Left forelimb (tissue), 1 donor: Measurements from ENCODE around the gene DRG2.

Source experiments
- DNase-seq: peaks from one replicate; pipeline ENCODE4 v3.0.0-alpha.2; 2018; ENCODE audit warnings: low spot score

DRG2 gene

DNA sequence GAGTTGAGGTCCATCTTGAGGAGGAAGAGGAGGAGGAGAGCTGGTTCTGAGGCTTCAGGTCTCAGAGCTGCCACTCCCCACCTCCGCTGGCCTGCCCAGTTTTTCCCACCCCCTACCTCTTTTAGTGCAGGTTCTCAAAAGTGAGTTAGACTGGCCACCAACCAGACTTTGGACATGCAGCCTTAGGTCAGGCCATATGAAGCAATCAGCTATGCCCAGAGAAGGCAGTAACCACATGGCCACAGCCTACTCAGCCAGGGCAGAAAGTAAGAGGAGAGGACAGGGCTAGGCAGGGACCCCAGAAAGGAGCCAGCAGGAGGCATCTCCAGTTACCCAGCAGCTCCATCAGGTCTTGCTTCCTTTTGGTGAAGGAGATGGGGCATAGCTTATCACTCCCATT lies 29.8 kb downstream of the DRG2 start:
- DNase-seq = no peak

GRCh38 chr17:18117982-18118975 lies 30.5 kb downstream of the DRG2 start:
- no peak for DNase-seq

DNA sequence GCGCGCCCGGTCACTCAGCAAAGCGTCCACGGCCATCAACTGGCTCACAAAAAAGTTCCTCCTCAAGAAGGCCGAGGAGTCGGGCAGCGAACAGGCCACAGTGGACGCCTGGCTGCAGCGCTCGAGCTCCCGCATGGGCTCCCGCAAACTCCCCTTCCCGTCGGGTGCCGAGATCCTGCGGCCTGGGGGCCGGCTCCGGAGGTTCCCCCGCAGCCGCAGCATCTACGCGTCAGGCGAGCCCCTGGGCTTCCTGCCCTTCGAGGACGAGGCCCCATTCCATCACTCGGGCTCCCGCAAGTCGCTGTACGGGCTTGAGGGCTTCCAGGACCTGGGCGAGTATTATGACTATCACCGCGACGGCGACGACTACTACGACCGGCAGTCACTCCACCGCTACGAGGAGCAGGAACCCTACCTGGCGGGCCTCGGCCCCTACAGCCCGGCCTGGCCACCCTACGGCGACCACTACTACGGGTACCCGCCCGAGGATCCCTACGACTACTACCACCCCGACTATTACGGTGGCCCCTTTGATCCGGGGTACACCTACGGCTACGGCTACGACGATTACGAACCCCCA lies 31.5 kb downstream of the DRG2 start:
- no peak for DNase-seq

DNA sequence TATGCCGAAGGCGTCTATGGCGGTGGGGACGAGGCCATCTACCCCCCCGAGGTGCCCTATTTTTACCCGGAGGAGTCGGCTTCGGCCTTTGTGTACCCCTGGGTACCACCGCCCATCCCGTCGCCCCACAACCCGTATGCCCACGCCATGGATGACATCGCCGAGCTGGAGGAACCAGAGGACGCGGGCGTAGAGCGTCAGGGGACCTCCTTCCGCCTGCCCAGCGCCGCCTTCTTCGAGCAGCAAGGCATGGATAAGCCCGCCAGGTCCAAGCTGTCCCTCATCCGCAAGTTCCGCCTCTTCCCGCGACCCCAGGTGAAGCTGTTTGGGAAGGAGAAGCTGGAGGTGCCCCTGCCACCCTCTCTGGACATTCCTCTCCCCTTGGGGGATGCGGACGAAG lies 32.2 kb downstream of the DRG2 start:
- no peak for DNase-seq

DNA sequence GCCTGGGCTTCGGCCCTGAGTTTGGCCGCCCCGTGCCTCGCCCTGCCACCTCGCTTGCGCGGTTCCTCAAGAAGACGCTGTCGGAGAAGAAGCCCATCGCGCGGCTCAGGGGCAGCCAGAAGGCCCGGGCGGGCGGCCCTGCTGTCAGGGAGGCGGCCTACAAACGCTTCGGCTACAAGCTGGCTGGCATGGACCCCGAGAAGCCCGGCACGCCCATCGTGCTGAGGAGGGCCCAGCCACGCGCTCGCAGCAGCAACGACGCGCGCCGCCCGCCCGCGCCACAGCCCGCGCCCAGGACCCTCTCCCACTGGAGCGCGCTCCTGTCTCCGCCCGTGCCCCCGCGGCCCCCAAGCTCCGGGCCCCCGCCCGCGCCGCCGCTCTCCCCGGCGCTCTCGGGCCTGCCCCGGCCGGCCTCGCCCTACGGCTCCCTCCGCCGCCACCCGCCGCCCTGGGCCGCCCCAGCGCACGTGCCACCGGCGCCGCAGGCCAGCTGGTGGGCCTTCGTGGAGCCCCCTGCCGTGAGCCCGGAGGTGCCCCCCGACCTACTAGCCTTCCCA lies 32.8 kb downstream of the DRG2 start:
- DNase-seq = no peak

DNA sequence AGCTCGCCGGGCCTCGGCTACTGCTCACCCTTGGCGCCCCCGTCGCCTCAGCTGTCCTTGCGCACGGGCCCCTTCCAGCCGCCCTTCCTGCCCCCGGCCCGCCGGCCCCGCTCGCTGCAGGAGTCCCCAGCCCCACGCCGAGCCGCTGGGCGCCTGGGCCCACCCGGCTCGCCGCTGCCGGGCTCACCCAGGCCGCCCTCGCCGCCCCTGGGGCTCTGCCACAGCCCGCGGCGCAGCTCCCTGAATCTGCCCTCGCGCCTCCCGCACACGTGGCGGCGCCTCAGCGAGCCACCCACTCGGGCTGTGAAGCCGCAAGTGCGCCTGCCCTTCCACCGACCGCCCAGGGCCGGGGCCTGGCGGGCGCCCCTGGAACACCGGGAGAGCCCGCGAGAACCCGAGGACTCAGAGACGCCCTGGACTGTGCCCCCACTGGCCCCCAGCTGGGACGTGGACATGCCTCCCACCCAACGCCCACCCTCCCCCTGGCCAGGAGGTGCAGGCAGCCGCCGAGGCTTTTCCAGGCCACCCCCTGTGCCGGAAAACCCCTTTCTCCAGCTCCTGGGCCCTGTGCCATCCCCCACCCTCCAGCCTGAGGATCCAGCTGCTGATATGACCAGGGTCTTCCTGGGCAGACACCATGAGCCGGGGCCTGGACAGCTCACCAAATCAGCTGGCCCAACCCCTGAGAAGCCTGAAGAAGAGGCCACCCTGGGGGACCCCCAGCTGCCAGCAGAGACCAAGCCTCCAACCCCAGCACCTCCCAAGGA lies 33.6 kb downstream of the DRG2 start:
- no peak for DNase-seq

DNA sequence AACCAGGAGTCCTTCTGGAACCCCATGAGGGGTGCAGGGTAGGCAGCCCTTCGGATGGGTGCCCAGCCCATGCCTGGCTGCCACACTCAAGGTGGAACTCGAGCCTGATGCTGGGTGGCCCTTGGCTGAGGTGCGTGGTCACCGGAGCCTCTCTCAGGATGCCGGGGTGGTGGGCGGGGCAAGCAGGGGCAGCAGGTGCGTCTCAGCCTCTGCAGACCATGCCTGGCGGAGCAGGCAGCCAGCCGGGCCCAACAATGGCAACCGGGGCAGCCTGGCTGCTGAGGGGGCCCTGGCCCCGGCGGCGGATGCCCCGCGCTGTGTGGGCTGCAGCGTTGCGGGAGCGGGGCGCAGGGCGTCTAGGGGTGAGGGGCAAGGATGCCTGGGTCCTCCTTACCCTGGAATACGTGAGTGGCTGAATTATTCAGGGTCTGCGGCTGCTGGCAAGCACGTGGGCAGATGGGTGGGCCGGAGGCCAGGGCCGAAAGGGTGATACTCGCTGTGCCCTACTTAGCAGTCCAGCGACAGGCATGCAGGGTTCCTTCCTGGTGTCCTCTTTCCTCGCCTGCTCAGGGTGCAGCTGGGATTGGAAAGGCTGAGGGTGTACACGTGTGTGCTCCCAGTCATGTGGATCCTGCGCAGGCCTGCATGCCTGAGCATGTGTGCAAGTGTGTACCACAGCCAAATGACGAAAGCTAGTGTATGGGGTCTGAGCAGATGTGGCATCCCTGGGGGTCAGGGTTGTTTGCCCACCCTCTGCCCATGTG lies 35.4 kb downstream of the DRG2 start:
- no peak for DNase-seq

DNA sequence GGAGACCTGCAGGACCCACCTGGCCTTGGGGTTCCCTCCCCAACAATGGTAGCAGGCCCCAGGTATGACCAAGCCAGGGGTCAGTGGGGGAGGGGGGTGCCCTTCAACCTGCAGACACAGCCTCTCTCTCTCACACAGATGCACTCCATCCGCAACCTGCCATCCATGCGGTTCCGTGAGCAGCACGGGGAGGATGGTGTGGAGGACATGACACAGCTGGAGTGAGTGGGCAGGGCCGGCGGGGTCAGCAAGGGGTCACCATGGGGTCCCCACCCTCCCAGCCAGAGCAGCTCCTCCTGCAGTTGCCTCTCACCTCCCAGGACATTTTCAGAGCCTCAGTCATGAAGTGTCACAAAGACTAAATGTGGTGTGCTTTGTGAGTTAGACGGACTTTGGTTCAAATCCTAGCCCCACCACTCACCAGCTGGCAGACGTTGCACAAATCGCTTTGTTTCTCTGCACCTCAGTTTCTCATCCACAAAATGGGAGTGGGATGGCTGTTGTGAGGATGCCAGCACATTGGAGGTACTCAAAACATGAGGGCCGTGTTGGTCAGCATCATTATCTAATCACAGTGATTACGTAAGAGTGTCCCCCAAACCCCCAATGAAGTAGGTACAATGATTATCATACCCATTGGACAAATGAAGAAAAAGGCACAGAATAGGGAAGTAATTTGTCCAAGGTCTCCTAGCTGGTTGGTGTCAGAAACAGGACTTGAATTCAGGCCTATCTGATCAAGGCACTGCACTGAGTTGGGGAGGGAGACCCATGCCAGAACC lies 36.8 kb downstream of the DRG2 start:
- DNase-seq = no peak

DNA sequence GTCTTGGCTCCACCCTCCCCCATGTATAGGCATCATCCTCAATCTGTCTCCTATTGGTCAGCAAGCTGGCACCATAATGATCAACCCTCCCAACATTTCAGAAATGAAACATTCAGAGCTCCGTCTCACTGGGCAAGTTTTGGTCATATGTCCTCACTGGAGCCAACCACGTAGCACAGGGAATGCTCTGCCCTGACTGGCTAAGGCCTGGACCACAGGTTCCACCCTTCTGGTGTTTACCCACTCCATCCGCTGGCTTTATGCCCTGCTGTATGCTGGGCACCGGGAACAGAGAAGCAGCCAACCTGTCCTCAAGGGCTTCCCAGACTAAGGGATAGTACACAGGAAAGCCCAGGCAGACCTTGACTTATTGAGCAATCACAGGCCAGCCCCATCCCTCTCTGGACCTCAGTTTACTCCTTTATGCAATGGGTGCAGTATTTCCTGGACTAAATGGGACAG lies 41.3 kb downstream of the DRG2 start:
- no peak for DNase-seq

DNA sequence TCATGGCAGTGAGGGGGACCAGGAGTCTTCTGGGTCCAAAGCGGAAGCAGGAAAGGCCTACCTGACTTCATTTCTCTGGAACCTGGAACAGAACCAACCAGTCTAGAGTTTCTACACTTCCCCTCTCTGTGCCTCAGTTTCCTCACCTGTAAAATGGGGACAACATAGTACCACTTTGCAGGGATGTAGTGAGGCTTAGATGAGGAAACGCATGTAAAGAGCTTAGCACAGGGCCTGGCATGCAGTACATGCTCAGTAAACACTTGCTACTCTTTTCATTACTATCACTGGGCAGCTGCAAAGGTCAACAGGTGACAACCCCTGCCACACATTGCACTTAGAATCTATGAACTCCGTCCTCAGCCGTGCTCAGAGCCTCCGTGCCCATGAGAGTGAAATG lies 45.0 kb downstream of the DRG2 start:
- no peak for DNase-seq

GRCh38 chr17:18136357-18136756 lies 48.6 kb downstream of the DRG2 start:
- DNase-seq = no peak

DNA sequence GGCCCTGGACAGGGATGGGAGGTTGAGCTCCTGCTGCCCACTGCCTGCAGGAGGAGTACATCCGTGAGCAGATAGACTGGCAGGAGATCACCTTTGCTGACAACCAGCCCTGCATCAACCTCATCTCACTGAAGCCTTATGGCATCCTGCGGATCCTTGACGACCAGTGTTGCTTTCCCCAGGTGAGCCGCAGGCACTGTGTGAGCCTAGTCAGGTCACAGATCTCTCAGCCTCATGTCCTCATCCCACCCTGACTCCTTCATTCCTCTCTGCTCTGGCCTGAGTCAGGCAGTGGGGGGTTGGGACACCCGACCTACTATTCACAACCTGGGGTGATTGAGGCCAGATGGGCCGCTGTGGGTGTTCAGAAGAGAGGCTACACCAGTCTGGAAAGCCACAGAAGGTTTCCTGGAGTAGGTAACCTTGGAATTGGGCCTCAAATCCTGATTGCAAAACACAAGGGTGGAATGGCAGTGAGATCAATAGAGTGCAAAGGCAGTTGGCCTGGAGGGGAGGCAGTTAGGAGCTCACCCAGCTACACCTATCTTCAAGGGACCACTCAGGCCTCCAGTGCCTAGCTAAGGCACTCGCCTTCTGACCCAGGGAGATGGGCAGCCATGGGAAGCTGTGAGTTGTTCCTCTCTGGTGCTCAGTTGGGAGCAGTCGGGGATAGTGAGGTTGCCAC lies 50.5 kb downstream of the DRG2 start:
- no peak for DNase-seq

DNA sequence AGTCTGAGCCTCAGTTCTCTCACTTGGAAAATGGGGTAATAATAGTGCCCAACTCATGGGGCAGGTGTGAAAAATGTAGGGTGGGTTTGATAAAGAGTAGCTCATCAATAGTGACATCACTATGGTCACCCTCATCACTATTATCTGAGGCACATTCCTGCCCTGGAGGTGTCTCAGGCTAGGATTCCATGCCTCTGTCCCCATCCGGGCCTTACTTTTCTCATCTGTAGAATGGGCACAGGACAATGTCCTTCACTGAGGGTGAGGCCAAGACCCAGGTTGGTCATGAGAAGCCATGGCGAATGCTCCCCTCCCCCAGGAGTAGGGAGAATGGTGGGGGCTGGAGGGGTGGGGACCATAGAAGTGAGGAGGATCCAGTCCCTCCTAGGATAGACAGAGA lies 51.3 kb downstream of the DRG2 start:
- DNase-seq = no peak

DNA sequence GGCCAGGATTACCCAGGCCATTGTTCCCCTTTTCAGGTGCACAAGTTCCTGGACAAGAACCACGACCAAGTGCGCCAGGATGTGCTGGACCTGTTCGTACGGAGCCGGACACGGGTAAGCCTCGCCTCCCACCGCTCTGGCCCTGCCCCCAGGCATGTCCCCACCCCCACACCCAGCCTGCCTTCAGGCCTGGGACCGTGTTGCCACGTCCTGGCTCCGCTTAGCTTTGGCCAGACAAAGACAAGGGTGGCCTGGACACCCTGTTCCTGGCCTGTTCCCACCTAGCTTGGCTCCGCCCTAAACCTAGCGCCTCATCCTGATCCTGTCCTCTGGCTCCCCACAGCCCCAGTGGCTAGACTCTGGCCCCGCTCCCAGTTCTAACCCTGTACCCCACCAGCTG lies 51.8 kb downstream of the DRG2 start:
- DNase-seq = no peak

DNA sequence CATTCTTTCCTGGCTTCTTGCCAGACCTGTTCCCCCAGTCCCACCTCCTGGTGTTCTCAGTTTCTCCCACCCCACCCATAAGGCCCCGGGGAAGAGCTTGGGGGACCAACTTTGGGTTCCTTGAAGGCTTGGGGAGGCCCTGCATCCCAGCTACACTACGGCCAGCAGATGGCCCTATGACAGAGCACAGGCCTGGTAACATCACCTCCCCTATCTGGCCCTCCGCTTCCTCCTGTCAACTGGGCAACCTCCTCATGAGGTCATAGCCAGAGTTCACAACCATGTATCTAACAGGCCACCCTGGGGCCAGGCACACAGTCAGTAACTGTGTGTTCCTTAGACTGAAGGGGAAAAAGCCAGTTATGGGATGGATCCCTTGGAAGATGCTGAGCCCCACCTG lies 52.2 kb downstream of the DRG2 start:
- DNase-seq = no peak

GRCh38 chr17:18140648-18141047 lies 52.9 kb downstream of the DRG2 start:
- DNase-seq = no peak

DNA sequence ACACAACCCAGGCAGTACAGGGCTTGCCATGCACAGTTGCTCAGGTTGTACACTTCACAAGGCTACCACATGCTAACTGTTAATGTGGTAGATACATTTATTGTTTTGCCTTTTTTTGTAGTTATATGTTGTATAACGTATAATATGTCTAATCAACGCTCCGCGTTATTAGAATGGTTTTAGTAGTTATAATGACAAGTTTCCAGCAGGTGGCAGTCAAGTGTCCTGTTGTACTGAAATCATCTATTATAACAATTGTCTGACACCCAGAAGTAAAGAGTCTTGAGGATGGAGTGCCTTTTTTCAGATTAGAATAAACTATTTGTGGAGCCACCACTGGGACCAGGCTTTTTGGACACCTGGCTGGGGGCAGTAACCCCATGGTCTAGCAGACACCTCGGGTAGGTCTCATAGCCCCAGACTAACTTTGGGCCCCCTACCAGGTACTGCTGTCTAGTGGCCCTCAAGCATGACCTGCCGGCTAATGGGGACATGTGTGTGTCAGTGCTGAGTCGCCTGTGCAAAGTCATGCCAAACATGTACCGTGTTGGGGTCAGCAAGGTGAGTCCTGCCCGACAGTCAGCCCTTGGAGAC lies 53.6 kb downstream of the DRG2 start:
- no peak for DNase-seq

DNA sequence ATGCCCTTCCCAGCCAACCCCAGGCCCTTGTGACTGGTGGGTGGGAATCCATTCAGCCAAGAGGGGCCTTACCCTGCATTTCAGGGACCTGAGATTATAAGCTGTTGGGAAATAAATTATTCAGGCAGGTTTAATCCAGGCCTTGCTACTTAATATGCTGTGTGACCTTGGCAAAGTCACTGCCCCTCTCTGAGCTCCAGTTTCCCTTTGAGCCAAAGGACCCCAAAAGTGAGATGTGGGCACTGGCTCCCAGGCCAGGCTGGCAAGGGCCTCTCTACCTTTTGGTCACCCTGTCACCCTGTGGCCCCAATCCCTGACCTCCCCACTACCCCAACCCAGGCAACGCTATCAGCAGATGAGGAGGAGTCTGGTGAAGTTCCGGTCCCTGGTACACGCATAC lies 54.7 kb downstream of the DRG2 start:
- DNase-seq = no peak

GRCh38 chr17:18143044-18143936 lies 55.5 kb downstream of the DRG2 start:
- no peak for DNase-seq
